Measurements from ENCODE around the gene NXNL1. TPM values are rescaled to one million over a fixed set of nuclear protein-coding genes. Genes with fewer than 3 reads are reported as not detected.

The NXNL1 gene
- total and polyA plus RNA-seq, 2 of the 8 experiments (the other 6 are each of a cell fraction or from before 2014, with no cell fraction given) = not detected

- TF ChIP-seq, protein P1, sequence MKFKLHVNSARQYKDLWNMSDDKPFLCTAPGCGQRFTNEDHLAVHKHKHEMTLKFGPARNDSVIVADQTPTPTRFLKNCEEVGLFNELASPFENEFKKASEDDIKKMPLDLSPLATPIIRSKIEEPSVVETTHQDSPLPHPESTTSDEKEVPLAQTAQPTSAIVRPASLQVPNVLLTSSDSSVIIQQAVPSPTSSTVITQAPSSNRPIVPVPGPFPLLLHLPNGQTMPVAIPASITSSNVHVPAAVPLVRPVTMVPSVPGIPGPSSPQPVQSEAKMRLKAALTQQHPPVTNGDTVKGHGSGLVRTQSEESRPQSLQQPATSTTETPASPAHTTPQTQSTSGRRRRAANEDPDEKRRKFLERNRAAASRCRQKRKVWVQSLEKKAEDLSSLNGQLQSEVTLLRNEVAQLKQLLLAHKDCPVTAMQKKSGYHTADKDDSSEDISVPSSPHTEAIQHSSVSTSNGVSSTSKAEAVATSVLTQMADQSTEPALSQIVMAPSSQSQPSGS (IDR thresholded peaks at IDR 0.05; ENCODE audit: low read length) = no peak
- TF ChIP-seq TBP (IDR thresholded peaks at IDR 0.05; ENCODE audit: low read depth, low read length) = peak; percentile 10; the same call in 1 of the 2 replicates
- TF ChIP-seq POLR2AphosphoS5 (IDR thresholded peaks at IDR 0.05; ENCODE audit: low read depth, low read length) = 0 out of 2 replicates have a peak, but pooled peaks have one; percentile 38
- peak; percentile 63 for TF ChIP-seq MAX (IDR thresholded peaks at IDR 0.05)
Measured at GRCh38 chr19:17497149-17497798, 36.5 kb upstream of the NXNL1 start (continued).

All from H1 (cell line).